H1 (cell line): Measurements from ENCODE around the gene CD48. TPM values are rescaled to one million over a fixed set of nuclear protein-coding genes. Genes with fewer than 3 reads are reported as not detected.
"Not testable (repeated sequence)": the region's sequence is repeated elsewhere in the genome, so short reads cannot be mapped to it uniquely, and the experiment has no call there.

ENCODE experiments used
- CTCF ChIA-PET: fragments of 300-600 bp; sonication (Branson Sonifier 250); formaldehyde crosslinking; loops from one replicate; lab custom pipeline; 2021; ENCODE audit not compliant: partially characterized antibody; lab: Charles Lee
- POLR2A ChIA-PET: fragments of 300-600 bp; sonication (Branson Sonifier 250); formaldehyde crosslinking; loops from one replicate; lab custom pipeline; 2021; ENCODE audit warnings: inconsistent platforms; ENCODE audit not compliant: partially characterized antibody; lab: Charles Lee
- DNase-seq, 2 experiments: peaks; one replicate each; pipeline versions ENCODE4 v3.0.0 to v3.0.0-alpha.2; 2010 to 2022; ENCODE audit warnings: low spot score in 2 of 2, low read depth in 1 of 2, mixed read lengths in 1 of 2
- FAIRE-seq: peaks from 2 replicates; lab custom pipeline; 2011; peaks lifted over from hg19 to GRCh38; lab: Jason Lieb, UNC
- H2AFZ ChIP-seq: 2 replicates; pipeline ENCODE4 v1.8.1; 2012; ENCODE audit warnings: low read length, inconsistent platforms
- H2AK5ac ChIP-seq: 2 replicates; pipeline ENCODE4 v1.6.1; 2013; ENCODE audit warnings: low read depth, low read length
- H2BK120ac ChIP-seq: replicated peaks from 2 replicates; pipeline ENCODE3; 2013; ENCODE audit warnings: low read depth, low read length, inconsistent platforms
- H2BK12ac ChIP-seq: 2 replicates; pipeline ENCODE4 v1.6.1; 2013; ENCODE audit warnings: low read depth, low read length
- H2BK15ac ChIP-seq: 2 replicates; pipeline ENCODE4 v1.6.1; 2013; ENCODE audit warnings: low read length
- H2BK20ac ChIP-seq: 2 replicates; pipeline ENCODE4 v1.6.1; 2013; ENCODE audit warnings: low read length
- H2BK5ac ChIP-seq: 2 replicates; pipeline ENCODE4 v1.6.1; 2013; ENCODE audit warnings: low read depth, low read length
- H3K14ac ChIP-seq: 2 replicates; pipeline ENCODE4 v1.6.1; 2013; ENCODE audit warnings: inconsistent platforms; ENCODE audit not compliant: insufficient read length
- H3K18ac ChIP-seq: 2 replicates; pipeline ENCODE4 v1.6.1; 2013; ENCODE audit warnings: low read length; ENCODE audit errors: extremely low read depth
- H3K23ac ChIP-seq: 2 replicates; pipeline ENCODE4 v1.6.1; 2013; ENCODE audit warnings: inconsistent platforms; ENCODE audit not compliant: insufficient read length
- H3K23me2 ChIP-seq: 2 replicates; pipeline ENCODE4 v1.6.1; 2013; ENCODE audit warnings: low read depth, low read length
- H3K27ac ChIP-seq: 2 replicates; pipeline ENCODE4 v1.6.1; 2011; ENCODE audit warnings: low read depth, low read length, inconsistent platforms
- H3K27me3 ChIP-seq, 4 experiments: replicated peaks in 1 of 4; 1 replicate in 1 of 4; 2 replicates in 3 of 4; pipeline versions ENCODE4 v1.6.1 to v1.8.1; 2011 to 2013; ENCODE audit warnings: low read length in 3 of 4, mild to moderate bottlenecking in 3 of 4, inconsistent platforms in 2 of 4, mixed read lengths in 2 of 4, moderate library complexity in 1 of 4; ENCODE audit not compliant: control insufficient read depth in 3 of 4, insufficient read depth in 3 of 4; ENCODE audit errors: extremely low read depth in 1 of 4
- H3K36me3 ChIP-seq, 4 experiments: 2 replicates each; pipeline versions ENCODE4 v1.6.1 to v1.8.1; 2011 to 2013; ENCODE audit warnings: mild to moderate bottlenecking in 4 of 4, low read length in 3 of 4, moderate library complexity in 2 of 4, control low read depth in 1 of 4, inconsistent platforms in 1 of 4; ENCODE audit not compliant: insufficient read depth in 4 of 4, control insufficient read depth in 2 of 4
- H3K4ac ChIP-seq: replicated peaks from 2 replicates; pipeline ENCODE3; 2013; ENCODE audit warnings: low read length, low read depth, mixed read lengths, inconsistent platforms; ENCODE audit not compliant: insufficient read length
- H3K4me1 ChIP-seq, 4 experiments: replicated peaks in 1 of 4; 1 replicate in 1 of 4; 2 replicates in 3 of 4; pipeline versions ENCODE4 v1.6.1 to v1.8.1; 2011 to 2013; ENCODE audit warnings: low read length in 3 of 4, inconsistent platforms in 2 of 4, mixed read lengths in 1 of 4; ENCODE audit not compliant: insufficient read depth in 4 of 4, control insufficient read depth in 3 of 4
- H3K4me2 ChIP-seq, 2 experiments: 2 replicates each; pipeline versions ENCODE4 v1.6.1 to v1.8.1; 2011 to 2013; ENCODE audit warnings: low read depth in 2 of 2, low read length in 2 of 2, control low read depth in 1 of 2, inconsistent platforms in 1 of 2, mild to moderate bottlenecking in 1 of 2; ENCODE audit not compliant: insufficient read depth in 1 of 2
- H3K4me3 ChIP-seq, 4 experiments: fragments of 200-600, 300-600 bp in 1 of 4; sonication (generic), shearing (Covaris generic), sonication (Bioruptor Twin) in 1 of 4; 2 replicates each; pipeline versions ENCODE4 v1.5.1 to v1.8.1; 2011 to 2016; ENCODE audit warnings: low read length in 4 of 4, low read depth in 3 of 4, control low read depth in 2 of 4, inconsistent platforms in 2 of 4, mild to moderate bottlenecking in 2 of 4, mixed read lengths in 1 of 4, moderate library complexity in 1 of 4; ENCODE audit not compliant: insufficient read depth in 2 of 4; ENCODE audit errors: extremely low read depth in 1 of 4
- H3K56ac ChIP-seq: replicated peaks from 2 replicates; pipeline ENCODE3; 2013; ENCODE audit warnings: low read depth, mild to moderate bottlenecking, mixed read lengths, low read length, inconsistent platforms; ENCODE audit not compliant: insufficient read length
- H3K79me1 ChIP-seq: 2 replicates; pipeline ENCODE4 v1.6.1; 2013; ENCODE audit warnings: low read depth, low read length, control low read depth
- H3K79me2 ChIP-seq, 2 experiments: 2 replicates each; pipeline versions ENCODE4 v1.6.1 to v1.8.1; 2012 to 2013; ENCODE audit warnings: low read length in 2 of 2, mild to moderate bottlenecking in 2 of 2, inconsistent platforms in 1 of 2; ENCODE audit not compliant: insufficient read depth in 2 of 2, control insufficient read depth in 1 of 2
- H3K9ac ChIP-seq, 4 experiments: replicated peaks in 1 of 4; 1 replicate in 1 of 4; 2 replicates in 3 of 4; pipeline versions ENCODE4 v1.6.1 to v1.8.1; 2011 to 2013; ENCODE audit warnings: low read depth in 3 of 4, low read length in 3 of 4, control low read depth in 2 of 4, mild to moderate bottlenecking in 2 of 4, moderate library complexity in 2 of 4, inconsistent platforms in 1 of 4; ENCODE audit errors: extremely low read depth in 1 of 4
- H3K9me3 ChIP-seq, 2 experiments: 2 replicates each; pipeline versions ENCODE4 v1.6.1 to v1.8.1; 2012 to 2013; ENCODE audit warnings: mild to moderate bottlenecking in 2 of 2, moderate library complexity in 2 of 2, control low read depth in 1 of 2, inconsistent platforms in 1 of 2, low read depth in 1 of 2, low read length in 1 of 2, mixed read lengths in 1 of 2; ENCODE audit not compliant: insufficient read depth in 2 of 2
- H4K20me1 ChIP-seq, 2 experiments: replicated peaks in 1 of 2; 2 replicates each; pipeline versions ENCODE3 to v1.8.1; 2011 to 2013; ENCODE audit warnings: inconsistent platforms in 2 of 2, low read length in 2 of 2, mild to moderate bottlenecking in 1 of 2; ENCODE audit not compliant: insufficient read depth in 2 of 2, control insufficient read depth in 1 of 2
- H4K5ac ChIP-seq: 2 replicates; pipeline ENCODE4 v1.6.1; 2013; ENCODE audit warnings: low read length, low read depth, mixed read lengths, inconsistent platforms; ENCODE audit not compliant: insufficient read length
- H4K8ac ChIP-seq: 2 replicates; pipeline ENCODE4 v1.8.0; 2013; ENCODE audit warnings: mild to moderate bottlenecking, moderate library complexity, low read length, inconsistent platforms; ENCODE audit not compliant: insufficient read depth; ENCODE audit errors: extremely low read depth
- H4K91ac ChIP-seq: replicated peaks from 2 replicates; pipeline ENCODE3; 2013; ENCODE audit warnings: low read length, mixed read lengths, inconsistent platforms; ENCODE audit not compliant: insufficient read length
- E2F6 ChIP-seq: IDR thresholded peaks from 2 replicates; pipeline ENCODE4 v1.6.1; 2012; ENCODE audit warnings: inconsistent platforms
- JUND ChIP-seq: IDR thresholded peaks from 2 replicates; pipeline ENCODE4 v1.6.1; 2011; ENCODE audit warnings: mild to moderate bottlenecking, improper control_type of control experiment, low read length
- MAX ChIP-seq: IDR thresholded peaks from 2 replicates; pipeline ENCODE4 v1.6.1; 2012; ENCODE audit warnings: inconsistent platforms
- SP1 ChIP-seq: IDR thresholded peaks from 2 replicates; pipeline ENCODE4 v1.6.1; 2011; ENCODE audit warnings: low read depth, low read length
- TAF1 ChIP-seq: IDR thresholded peaks from 2 replicates; pipeline ENCODE4 v1.6.1; 2011; ENCODE audit warnings: mild to moderate bottlenecking, low read depth, low read length
- USF2 ChIP-seq: IDR thresholded peaks from 2 replicates; pipeline ENCODE4 v1.6.1; 2011; ENCODE audit warnings: low read length, improper control_type of control experiment
- WGBS, 2 experiments: shearing (Covaris generic) in 1 of 2; methylation state at CpG; one replicate each; pipeline versions ENCODE4 v1.1.6 to v1.1.7; 2013 to 2015; ENCODE audit warnings: low lambda C conversion rate in 2 of 2, mixed read lengths in 2 of 2, inconsistent platforms in 1 of 2, low coverage in 1 of 2, missing lambda C conversion rate in 1 of 2; ENCODE audit not compliant: insufficient replicate concordance in 2 of 2, insufficient coverage in 1 of 2, insufficient read length in 1 of 2; ENCODE audit errors: extremely low coverage in 1 of 2, missing lambda C conversion rate in 1 of 2; 5-methylcytosine and 5-hydroxymethylcytosine counted together
- polyA plus RNA-seq, 7 experiments: library from polyadenylated mRNA; depleted of rRNA in 3 of 7; stranded (reverse) in 5 of 7; unstranded in 2 of 7; fragments of >200 nt in 5 of 7; fragments of 200-250 nt in 2 of 7; gene quantifications; 1 replicate in 5 of 7; 2 replicates in 1 of 7; 4 replicates in 1 of 7; pipeline versions ENCODE4 v1.2.1 to v1.2.3, GENCODE V29; 2011 to 2013; ENCODE audit warnings: missing spikeins in 2 of 7, mixed read lengths in 2 of 7
- total RNA-seq: library from RNA; stranded (reverse); fragmentation: NEBNext Ultra II Directional; extraction: Animal tissue kit (Norgen Biotek cat#: 25700); gene quantifications from 2 replicates; pipeline ENCODE4 v1.2.1, GENCODE V29; 2021
- TF ChIP-seq, protein P1 (sequence below): IDR thresholded peaks from 2 replicates; pipeline ENCODE4 v1.6.1; 2012; ENCODE audit warnings: low read length, inconsistent platforms

Gene CD48
- total and polyA plus RNA-seq, 2 of the 8 experiments (the other 6 are each of a cell fraction or from before 2014, with no cell fraction given): 0.08 TPM; not detected in 1

GRCh38 chr1:160652065-160652641 lies 59.5 kb downstream of the CD48 start:
- not testable (repeated sequence) for H3K79me1 ChIP-seq, H3K27me3 ChIP-seq, H3K4me3 ChIP-seq, FAIRE-seq, H3K4ac ChIP-seq, H3K9ac ChIP-seq, H3K79me2 ChIP-seq, H3K23ac ChIP-seq, H2AK5ac ChIP-seq, H3K14ac ChIP-seq, H4K5ac ChIP-seq, H4K8ac ChIP-seq, H3K56ac ChIP-seq, H3K9me3 ChIP-seq, H2AFZ ChIP-seq, H3K36me3 ChIP-seq, H2BK15ac ChIP-seq, H3K23me2 ChIP-seq, H4K20me1 ChIP-seq
- Histone ChIP-seq H3K4me1 (peaks cover 3 to 17% (median 12%) of the 10 kb centered on the region in 4 experiments; a peak in 4 of 7 replicates), H3K18ac (peak overlapping the region; percentile 73; the same call in 1 of the 2 replicates), H4K91ac (peak overlapping the region; percentile 45), H3K27ac (peak overlapping the region; percentile 60; the same call in 1 of the 2 replicates), H2BK5ac (peak overlapping the region; percentile 78; the same call in 1 of the 2 replicates), H2BK20ac (peak overlapping the region; percentile 83), H2BK12ac (peak overlapping the region; percentile 42; the same call in 1 of the 2 replicates), H3K4me2 (peak overlapping the region in 1 of 2 experiments; percentile 53; a peak in 2 of 4 replicates), H2BK120ac (peak overlapping the region; percentile 60)
- ChIA-PET CTCF (interaction anchor here (0.9 to 1.7 kb wide), 5 partner anchors 15 to 44 kb away, joined by 3 to 7 read pairs (median 4); no protein-coding TSS in a partner anchor), POLR2A (interaction anchor here (0.8 kb wide), 1 partner anchor 23 kb away, joined by 3 read pairs; no protein-coding TSS in a partner anchor)
- TF ChIP-seq JUND (0 out of 2 replicates have a peak, but pooled peaks have one; percentile 51), SP1 (peak; percentile 35; the same call in 1 of the 2 replicates), TAF1 (0 out of 2 replicates have a peak, but pooled peaks have one; percentile 3), USF2 (0 out of 2 replicates have a peak, but pooled peaks have one; percentile 22), E2F6 (peak; percentile 36; the same call in 1 of the 2 replicates), MAX (peak; percentile 87)
- TF ChIP-seq, protein P1, sequence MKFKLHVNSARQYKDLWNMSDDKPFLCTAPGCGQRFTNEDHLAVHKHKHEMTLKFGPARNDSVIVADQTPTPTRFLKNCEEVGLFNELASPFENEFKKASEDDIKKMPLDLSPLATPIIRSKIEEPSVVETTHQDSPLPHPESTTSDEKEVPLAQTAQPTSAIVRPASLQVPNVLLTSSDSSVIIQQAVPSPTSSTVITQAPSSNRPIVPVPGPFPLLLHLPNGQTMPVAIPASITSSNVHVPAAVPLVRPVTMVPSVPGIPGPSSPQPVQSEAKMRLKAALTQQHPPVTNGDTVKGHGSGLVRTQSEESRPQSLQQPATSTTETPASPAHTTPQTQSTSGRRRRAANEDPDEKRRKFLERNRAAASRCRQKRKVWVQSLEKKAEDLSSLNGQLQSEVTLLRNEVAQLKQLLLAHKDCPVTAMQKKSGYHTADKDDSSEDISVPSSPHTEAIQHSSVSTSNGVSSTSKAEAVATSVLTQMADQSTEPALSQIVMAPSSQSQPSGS: 0 out of 2 replicates have a peak, but pooled peaks have one; percentile 37
- WGBS, 2 experiments: 35% methylated on average over 8 of the region's 8 CpGs; no CpG with 5 or more reads in 1 of the 2 experiments
- DNase-seq: peak in 1 of 2 experiments; percentile 50
